ENCODE data around the gene RSPH1. TPM values are rescaled to one million over a fixed set of nuclear protein-coding genes. Genes with fewer than 3 reads are reported as not detected.
"Not testable (repeated sequence)": the region's sequence is repeated elsewhere in the genome, so short reads cannot be mapped to it uniquely, and the experiment has no call there.

Gene RSPH1
- total RNA-seq, 1 donor from 2014 or later: not detected

GRCh38 chr21:42472521-42472920 lies 23.5 kb downstream of the RSPH1 start:
- TF ChIP-seq, protein P1, sequence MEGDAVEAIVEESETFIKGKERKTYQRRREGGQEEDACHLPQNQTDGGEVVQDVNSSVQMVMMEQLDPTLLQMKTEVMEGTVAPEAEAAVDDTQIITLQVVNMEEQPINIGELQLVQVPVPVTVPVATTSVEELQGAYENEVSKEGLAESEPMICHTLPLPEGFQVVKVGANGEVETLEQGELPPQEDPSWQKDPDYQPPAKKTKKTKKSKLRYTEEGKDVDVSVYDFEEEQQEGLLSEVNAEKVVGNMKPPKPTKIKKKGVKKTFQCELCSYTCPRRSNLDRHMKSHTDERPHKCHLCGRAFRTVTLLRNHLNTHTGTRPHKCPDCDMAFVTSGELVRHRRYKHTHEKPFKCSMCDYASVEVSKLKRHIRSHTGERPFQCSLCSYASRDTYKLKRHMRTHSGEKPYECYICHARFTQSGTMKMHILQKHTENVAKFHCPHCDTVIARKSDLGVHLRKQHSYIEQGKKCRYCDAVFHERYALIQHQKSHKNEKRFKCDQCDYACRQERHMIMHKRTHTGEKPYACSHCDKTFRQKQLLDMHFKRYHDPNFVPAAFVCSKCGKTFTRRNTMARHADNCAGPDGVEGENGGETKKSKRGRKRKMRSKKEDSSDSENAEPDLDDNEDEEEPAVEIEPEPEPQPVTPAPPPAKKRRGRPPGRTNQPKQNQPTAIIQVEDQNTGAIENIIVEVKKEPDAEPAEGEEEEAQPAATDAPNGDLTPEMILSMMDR (IDR thresholded peaks at IDR 0.05): no peak
- H3K27me3 ChIP-seq: no peaks in the 10 kb centered on the region
- H3K4me3 ChIP-seq: no peak overlapping the region
- H3K9me3 ChIP-seq: no peaks in the 10 kb centered on the region
- no peaks in the 10 kb centered on the region for H3K4me1 ChIP-seq
- H3K36me3 ChIP-seq: no peaks in the 10 kb centered on the region
- DNase-seq (ENCODE audit: low spot score in 2 of 2): peak in 1 of 2 donors; percentile 8
- intact Hi-C loops (cut with DNase I): no loop called here
- H3K27ac ChIP-seq: no peak overlapping the region

GRCh38 chr21:42471716-42472330 lies 24.2 kb downstream of the RSPH1 start:
- Histone ChIP-seq H3K4me1 (no peaks in the 10 kb centered on the region), H3K4me3 (no peak overlapping the region), H3K36me3 (no peaks in the 10 kb centered on the region), H3K27me3 (no peaks in the 10 kb centered on the region), H3K27ac (no peak overlapping the region), H3K9me3 (no peaks in the 10 kb centered on the region)
- intact Hi-C loops (cut with DNase I): no loop called here
- TF ChIP-seq, protein P1 (IDR thresholded peaks at IDR 0.05): no peak
- no peak for DNase-seq (ENCODE audit: low spot score in 2 of 2)

DNA sequence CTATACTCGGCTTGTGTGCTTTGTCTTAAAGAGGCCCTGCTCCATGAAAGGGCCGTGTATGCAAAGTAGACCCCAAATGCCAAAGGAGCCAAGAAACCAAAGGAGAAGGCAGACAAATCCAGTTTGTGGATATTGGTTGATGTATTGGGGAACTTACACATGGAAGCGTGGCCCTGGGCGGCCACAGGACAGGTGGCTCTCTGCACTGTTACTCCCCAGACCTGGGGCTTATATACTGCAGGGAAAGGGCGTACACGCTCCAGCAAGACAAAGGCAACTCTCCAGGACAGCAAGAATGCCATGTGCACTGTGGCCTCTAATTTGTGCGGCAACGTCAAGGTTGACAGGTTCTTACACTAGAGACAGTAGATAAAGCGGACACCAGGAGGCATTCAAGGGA lies 24.8 kb downstream of the RSPH1 start:
- intact Hi-C loops (cut with DNase I): no loop called here
- H3K27me3 ChIP-seq: no peaks in the 10 kb centered on the region
- no peaks in the 10 kb centered on the region for H3K36me3 ChIP-seq
- H3K9me3 ChIP-seq: no peaks in the 10 kb centered on the region
- no peak for DNase-seq (ENCODE audit: low spot score in 2 of 2)
- H3K4me1 ChIP-seq: no peaks in the 10 kb centered on the region
- TF ChIP-seq, protein P1 (IDR thresholded peaks at IDR 0.05): no peak
- no peak overlapping the region for H3K4me3 ChIP-seq
- no peak overlapping the region for H3K27ac ChIP-seq

DNA sequence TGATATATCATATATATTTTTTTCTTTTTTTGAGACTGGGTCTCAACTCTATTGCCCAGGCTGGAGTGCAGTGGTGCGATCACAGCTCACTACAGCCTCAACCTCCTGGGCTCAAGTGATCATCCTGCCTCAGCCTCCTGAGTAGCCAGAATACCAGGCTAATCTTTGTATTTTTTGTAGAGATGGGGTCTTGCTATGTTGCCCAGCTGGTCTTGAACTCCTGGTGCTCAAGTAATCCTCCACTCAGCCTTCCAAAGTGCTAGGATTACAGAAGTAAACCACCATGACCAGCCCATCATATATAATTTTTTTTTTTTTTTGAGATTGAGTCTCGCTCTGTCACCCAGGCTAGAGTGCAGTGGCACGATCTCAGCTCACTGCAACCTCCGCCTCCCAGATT lies 26.3 kb downstream of the RSPH1 start:
- H3K4me3 ChIP-seq; intact Hi-C loops (cut with DNase I); H3K4me1 ChIP-seq; DNase-seq (ENCODE audit: low spot score in 2 of 2); H3K27me3 ChIP-seq; H3K36me3 ChIP-seq; H3K9me3 ChIP-seq; H3K27ac ChIP-seq: not testable (repeated sequence)

DNA sequence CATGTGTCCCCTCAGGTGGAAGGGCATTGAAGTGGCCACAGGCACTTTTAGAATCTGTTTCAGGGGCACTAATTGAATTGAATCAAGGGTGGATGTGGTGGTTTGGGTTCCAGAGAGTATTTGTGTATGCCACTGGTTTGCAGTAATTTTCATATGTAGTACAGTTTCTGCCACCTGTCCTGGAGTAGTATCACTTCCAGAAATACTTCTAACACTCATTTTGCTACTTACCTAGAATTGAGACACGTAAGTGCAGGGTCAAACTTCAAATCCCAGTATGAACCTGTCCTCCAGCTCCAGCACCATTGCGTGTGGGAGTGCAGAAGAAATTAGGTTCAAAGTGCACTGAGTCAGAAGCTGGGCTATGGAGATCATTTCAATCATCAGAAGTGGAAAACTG lies 26.8 kb downstream of the RSPH1 start:
- Histone ChIP-seq H3K27ac (no peak overlapping the region), H3K27me3 (no peaks in the 10 kb centered on the region), H3K4me1 (no peaks in the 10 kb centered on the region), H3K4me3 (no peak overlapping the region), H3K36me3 (no peaks in the 10 kb centered on the region), H3K9me3 (no peaks in the 10 kb centered on the region)
- TF ChIP-seq, protein P1 (IDR thresholded peaks at IDR 0.05): no peak
- DNase-seq (ENCODE audit: low spot score in 2 of 2): no peak
- intact Hi-C loops (cut with DNase I): no loop called here

DNA sequence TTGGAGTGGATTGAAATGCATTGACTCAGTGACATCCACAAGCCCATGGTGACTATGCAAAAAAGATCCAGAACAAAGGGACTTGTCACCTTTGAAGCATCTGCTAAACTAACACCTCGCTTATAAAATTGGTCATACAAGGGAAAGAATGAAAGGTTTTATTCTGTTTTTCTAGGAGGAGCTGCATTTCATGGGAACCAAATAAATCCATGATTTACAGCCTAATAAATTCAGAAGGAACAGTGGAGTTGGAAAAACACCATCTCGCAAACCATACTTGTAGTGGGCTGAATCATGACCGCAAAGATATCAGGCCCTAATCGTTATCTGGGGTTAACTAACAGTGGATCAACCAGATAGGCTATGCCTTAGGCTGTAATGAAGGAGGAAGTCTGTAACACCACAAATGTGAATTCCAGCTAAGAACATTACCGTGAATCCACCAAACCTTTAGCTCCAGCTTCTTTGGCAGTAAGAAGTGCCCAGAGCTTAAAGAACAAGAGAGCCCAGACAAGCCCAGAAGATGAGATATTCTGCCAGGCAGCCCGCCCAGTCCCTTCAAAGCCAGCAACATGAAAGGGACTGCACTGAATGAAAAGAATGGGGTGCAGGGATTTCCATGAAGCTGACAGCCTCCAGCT lies 27.4 kb downstream of the RSPH1 start:
- Histone ChIP-seq H3K27me3 (no peaks in the 10 kb centered on the region), H3K9me3 (no peaks in the 10 kb centered on the region), H3K4me1 (no peaks in the 10 kb centered on the region), H3K27ac (no peak overlapping the region), H3K4me3 (no peak overlapping the region), H3K36me3 (no peaks in the 10 kb centered on the region)
- intact Hi-C loops (cut with DNase I): no loop called here
- TF ChIP-seq, protein P1 (IDR thresholded peaks at IDR 0.05): no peak
- DNase-seq (ENCODE audit: low spot score in 2 of 2): no peak
